Fibroblast of mammary gland (primary cell): ENCODE data around the gene FNIP1.
A peak's percentile ranks its signal among the peaks of the same experiment; 100 is the strongest.
"Not testable (repeated sequence)": the region's sequence is repeated elsewhere in the genome, so short reads cannot be mapped to it uniquely, and the experiment has no call there.

Experiments used
- DNase-seq: peaks from one replicate; pipeline ENCODE4 v3.0.0-alpha.2; 2010; ENCODE audit warnings: low read depth
- H3K4me3 ChIP-seq: 2 replicates; pipeline ENCODE4 v1.5.1; 2011; ENCODE audit warnings: low read depth, mild to moderate bottlenecking, low read length, moderate library complexity; ENCODE audit not compliant: control insufficient read depth
- CTCF ChIP-seq: conservative IDR thresholded peaks from 2 replicates; pipeline ENCODE4 v1.5.1; 2011; ENCODE audit warnings: low read depth, low read length, inconsistent platforms; ENCODE audit not compliant: control insufficient read depth, insufficient read depth

FNIP1 gene

DNA sequence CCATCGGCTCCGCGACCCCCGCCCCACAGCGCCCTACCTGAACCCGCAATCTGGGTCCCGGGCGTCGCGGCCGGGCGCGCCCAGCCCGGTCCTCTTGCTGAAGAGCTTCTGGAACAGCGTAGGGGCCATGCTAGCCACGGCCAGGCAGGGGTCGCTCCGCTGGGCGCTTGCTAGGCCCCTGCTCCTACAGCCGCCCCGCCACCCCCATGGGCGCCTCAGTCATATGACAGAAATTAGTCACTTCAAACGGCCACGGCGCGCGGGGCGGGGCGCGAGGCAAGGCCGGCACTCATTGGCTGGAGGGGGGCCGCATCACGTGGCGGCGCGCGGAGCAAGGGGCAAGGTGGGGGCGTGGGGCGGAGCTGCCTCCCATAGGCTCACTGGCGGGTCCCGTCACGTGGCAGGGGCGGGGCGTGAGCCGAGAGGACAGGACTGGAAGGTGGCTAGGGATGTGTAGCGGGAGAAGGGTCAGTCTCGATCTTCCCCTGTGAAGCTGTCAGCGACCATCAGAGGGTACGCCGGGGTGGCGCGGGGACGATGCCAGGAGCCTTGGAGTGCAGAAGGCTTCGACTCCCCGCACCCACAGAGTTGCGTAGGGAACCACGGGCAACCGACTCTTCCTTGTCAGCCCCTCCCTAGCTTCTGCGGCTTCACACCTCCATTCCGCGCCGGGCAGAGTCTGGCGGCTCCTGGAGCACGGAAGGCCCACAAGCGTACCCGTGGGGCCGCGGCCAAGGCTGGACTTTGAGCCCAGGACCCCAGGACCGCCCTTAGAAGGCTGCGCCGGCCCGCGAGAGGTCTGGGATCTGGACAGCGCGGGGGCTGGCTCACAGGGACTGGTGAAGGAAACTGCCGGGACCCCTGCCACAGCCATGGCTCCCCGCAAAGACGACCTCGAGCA lies at the start of gene FNIP1:
FNIP1 (minus strand) TSS at position 225 of the 901 bp plus-strand sequence; CDS start at position 129, 96 bp downstream.
- no peak for TF ChIP-seq CTCF
- DNase-seq = peak; percentile 92
- peak within 1 kb of the TSS; percentile 82 for H3K4me3 ChIP-seq

GRCh38 chr5:131846536-131846935 lies 49.7 kb upstream of the FNIP1 start:
- DNase-seq = no peak
- H3K4me3 ChIP-seq = no peak overlapping the region

DNA sequence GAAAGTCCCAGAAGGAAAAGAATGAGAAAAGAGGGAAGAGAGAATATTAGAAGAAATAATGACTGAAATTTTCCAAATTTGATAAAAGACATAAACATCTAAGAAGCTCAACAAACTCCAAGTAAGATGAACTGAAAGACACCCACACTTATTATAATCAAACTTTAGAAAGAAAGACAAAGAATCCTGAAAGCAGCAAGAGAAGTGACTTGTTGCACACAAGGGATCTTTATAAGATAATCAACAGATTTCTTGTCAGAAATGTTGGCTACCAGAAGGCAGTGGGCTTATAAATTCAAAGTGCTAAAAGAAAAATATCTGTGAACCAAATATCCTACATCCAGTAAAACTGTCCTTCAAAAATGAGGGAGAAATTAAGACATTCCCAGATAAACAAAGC lies 49.0 kb upstream of the FNIP1 start:
- no peak for TF ChIP-seq CTCF
- H3K4me3 ChIP-seq = no peak overlapping the region
- DNase-seq = no peak

More at GRCh38 chr5:131846536-131846935, 49.7 kb upstream of the FNIP1 start:
- TF ChIP-seq CTCF = no peak

- not testable (repeated sequence) for DNase-seq, H3K4me3 ChIP-seq
Measured at GRCh38 chr5:131842971-131843370, 46.2 kb upstream of the FNIP1 start.

DNA sequence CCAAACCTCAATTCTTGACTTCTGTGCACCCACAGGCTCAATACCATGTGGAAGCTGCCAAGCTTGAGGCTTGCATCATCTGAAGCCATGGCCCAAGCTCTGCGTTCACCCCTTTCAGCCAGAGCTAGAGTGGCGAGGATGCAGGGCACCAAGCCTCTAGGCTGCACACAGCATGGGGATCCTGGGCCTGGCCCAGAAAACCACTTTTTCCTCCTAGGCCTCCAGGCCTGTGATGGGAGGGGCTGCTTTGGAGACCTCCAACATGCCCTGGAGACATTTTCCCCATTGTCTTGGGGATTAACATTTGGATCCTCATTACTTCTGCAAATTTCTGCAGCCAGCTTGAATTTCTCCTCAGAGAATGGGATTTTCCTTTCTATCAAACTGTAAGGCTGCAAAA lies 35.9 kb upstream of the FNIP1 start:
- not testable (repeated sequence) for H3K4me3 ChIP-seq, DNase-seq

DNA sequence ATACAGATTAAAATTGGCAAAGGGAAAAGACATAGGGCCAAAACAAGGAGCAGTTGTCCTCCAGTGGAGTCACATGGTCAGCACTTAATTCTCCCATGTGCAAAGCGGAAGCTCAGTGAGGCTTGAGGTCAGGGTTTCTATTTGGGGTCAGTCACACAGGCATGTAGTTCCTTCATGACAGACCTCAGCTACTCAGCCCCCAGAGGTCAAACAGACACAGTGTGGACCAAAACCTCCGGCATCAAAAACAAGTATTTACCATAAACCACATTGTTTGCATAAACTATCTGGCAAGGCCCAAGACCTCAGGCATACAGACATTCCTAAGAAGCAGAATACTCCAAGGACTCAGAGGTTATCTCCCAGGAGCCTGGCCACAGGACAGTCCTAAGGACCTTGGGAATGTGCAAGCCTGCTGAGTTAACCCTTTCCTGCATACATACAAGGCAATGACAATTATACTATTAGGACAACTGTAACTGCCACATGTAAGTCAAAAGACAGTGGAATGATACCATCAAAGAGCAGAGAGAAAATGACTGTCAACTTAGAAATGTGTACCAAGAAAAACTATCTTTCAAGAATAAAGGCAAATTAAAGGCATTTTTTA lies 28.7 kb upstream of the FNIP1 start:
- TF ChIP-seq CTCF = no peak
- H3K4me3 ChIP-seq = no peak overlapping the region
- no peak for DNase-seq

- no peak for TF ChIP-seq CTCF
- no peak overlapping the region for H3K4me3 ChIP-seq
- no peak for DNase-seq
Measured at GRCh38 chr5:131824631-131825030, 27.8 kb upstream of the FNIP1 start.
